Neuron (in vitro differentiated cells): Measurements from ENCODE around the gene PCCA.
"Not testable (repeated sequence)": the region's sequence is repeated elsewhere in the genome, so short reads cannot be mapped to it uniquely, and the experiment has no call there.

ENCODE experiments used
- H2AFZ ChIP-seq: one replicate; pipeline ENCODE4 v1.6.1; 2013; ENCODE audit warnings: low read depth, mild to moderate bottlenecking, inconsistent platforms, low read length, moderate library complexity
- H3K27me3 ChIP-seq: one replicate; pipeline ENCODE4 v1.6.1; 2013; ENCODE audit warnings: low read length; ENCODE audit not compliant: insufficient read depth
- H3K36me3 ChIP-seq: one replicate; pipeline ENCODE4 v1.6.1; 2013; ENCODE audit warnings: low read length; ENCODE audit not compliant: insufficient read depth
- H3K4me1 ChIP-seq: one replicate; pipeline ENCODE4 v1.6.1; 2013; ENCODE audit warnings: low read length; ENCODE audit not compliant: insufficient read depth
- H3K4me3 ChIP-seq: 2 replicates; pipeline ENCODE4 v1.5.1; 2013; ENCODE audit warnings: mild to moderate bottlenecking, low read length, moderate library complexity
- H3K9me3 ChIP-seq: one replicate; pipeline ENCODE4 v1.6.1; 2013; ENCODE audit warnings: low read length

The PCCA gene

GRCh38 chr13:100158569-100158968 lies 69.7 kb downstream of the PCCA start:
- Histone ChIP-seq H3K9me3 (no peaks in the 10 kb centered on the region), H3K4me1 (peaks cover 9% of the 10 kb centered on the region), H3K4me3 (no peak overlapping the region), H3K36me3 (peaks cover 28% of the 10 kb centered on the region), H3K27me3 (no peaks in the 10 kb centered on the region), H2AFZ (no peak overlapping the region)

- H3K9me3 ChIP-seq: no peaks in the 10 kb centered on the region
- no peak overlapping the region for H2AFZ ChIP-seq
- peaks cover 28% of the 10 kb centered on the region for H3K36me3 ChIP-seq
- H3K4me1 ChIP-seq: peaks cover 9% of the 10 kb centered on the region
- H3K27me3 ChIP-seq: no peaks in the 10 kb centered on the region
- H3K4me3 ChIP-seq: no peak overlapping the region
Measured at GRCh38 chr13:100159584-100159983, 70.7 kb downstream of the PCCA start.

GRCh38 chr13:100160450-100160849 lies 71.6 kb downstream of the PCCA start:
- H3K36me3 ChIP-seq: peaks cover 23% of the 10 kb centered on the region
- no peaks in the 10 kb centered on the region for H3K27me3 ChIP-seq
- no peak overlapping the region for H3K4me3 ChIP-seq

GRCh38 chr13:100163375-100163774 lies 74.5 kb downstream of the PCCA start:
- Histone ChIP-seq H2AFZ (no peak overlapping the region), H3K4me3 (no peak overlapping the region)

More at GRCh38 chr13:100160450-100160849, 71.6 kb downstream of the PCCA start:
- Histone ChIP-seq H3K4me1 (peaks cover 9% of the 10 kb centered on the region), H2AFZ (no peak overlapping the region), H3K9me3 (no peaks in the 10 kb centered on the region)

GRCh38 chr13:100173203-100173602 lies 84.3 kb downstream of the PCCA start:
- Histone ChIP-seq H3K4me1 (peaks cover 15% of the 10 kb centered on the region), H3K9me3 (peaks cover 7% of the 10 kb centered on the region), H3K27me3 (no peaks in the 10 kb centered on the region), H3K36me3 (no peaks in the 10 kb centered on the region), H3K4me3 (no peak overlapping the region), H2AFZ (no peak overlapping the region)

More at GRCh38 chr13:100163375-100163774, 74.5 kb downstream of the PCCA start:
- Histone ChIP-seq H3K4me1 (no peaks in the 10 kb centered on the region), H3K27me3 (no peaks in the 10 kb centered on the region), H3K36me3 (peaks cover 5% of the 10 kb centered on the region), H3K9me3 (no peaks in the 10 kb centered on the region)

- not testable (repeated sequence) for H3K36me3 ChIP-seq, H3K27me3 ChIP-seq, H2AFZ ChIP-seq, H3K4me3 ChIP-seq, H3K9me3 ChIP-seq
- H3K4me1 ChIP-seq: peaks cover 15% of the 10 kb centered on the region
Measured at GRCh38 chr13:100174455-100174854, 85.6 kb downstream of the PCCA start.

GRCh38 chr13:100175078-100175802 lies 86.3 kb downstream of the PCCA start:
- H2AFZ ChIP-seq: no peak overlapping the region
- peaks cover 15% of the 10 kb centered on the region for H3K4me1 ChIP-seq
- H3K36me3 ChIP-seq: no peaks in the 10 kb centered on the region
- H3K27me3 ChIP-seq: no peaks in the 10 kb centered on the region
- H3K9me3 ChIP-seq: peaks cover 7% of the 10 kb centered on the region
- H3K4me3 ChIP-seq: no peak overlapping the region

- H3K4me1 ChIP-seq: peaks cover 15% of the 10 kb centered on the region
- H3K9me3 ChIP-seq: peaks cover 7% of the 10 kb centered on the region
- no peak overlapping the region for H3K4me3 ChIP-seq
- no peaks in the 10 kb centered on the region for H3K36me3 ChIP-seq
- no peak overlapping the region for H2AFZ ChIP-seq
- H3K27me3 ChIP-seq: no peaks in the 10 kb centered on the region
Measured at GRCh38 chr13:100175803-100176182, 86.9 kb downstream of the PCCA start.

GRCh38 chr13:100176801-100177400 lies 88.0 kb downstream of the PCCA start:
- Histone ChIP-seq H3K36me3 (no peaks in the 10 kb centered on the region), H3K9me3 (peaks cover 7% of the 10 kb centered on the region), H3K4me3 (no peak overlapping the region), H3K27me3 (no peaks in the 10 kb centered on the region), H3K4me1 (peaks cover 15% of the 10 kb centered on the region), H2AFZ (no peak overlapping the region)

- H3K9me3 ChIP-seq: peaks cover 4% of the 10 kb centered on the region
- no peaks in the 10 kb centered on the region for H3K27me3 ChIP-seq
- H3K4me3 ChIP-seq: no peak overlapping the region
- peaks cover 15% of the 10 kb centered on the region for H3K4me1 ChIP-seq
- H2AFZ ChIP-seq: no peak overlapping the region
- H3K36me3 ChIP-seq: no peaks in the 10 kb centered on the region
Measured at GRCh38 chr13:100178309-100178708, 89.4 kb downstream of the PCCA start.

- Histone ChIP-seq H3K9me3 (no peaks in the 10 kb centered on the region), H3K36me3 (no peaks in the 10 kb centered on the region), H3K27me3 (no peaks in the 10 kb centered on the region), H2AFZ (no peak overlapping the region), H3K4me3 (no peak overlapping the region), H3K4me1 (peaks cover 15% of the 10 kb centered on the region)
Measured at GRCh38 chr13:100179276-100179675, 90.4 kb downstream of the PCCA start.

- Histone ChIP-seq H3K9me3 (no peaks in the 10 kb centered on the region), H3K36me3 (no peaks in the 10 kb centered on the region), H3K4me1 (no peaks in the 10 kb centered on the region)
Measured at GRCh38 chr13:100182900-100183490, 94.1 kb downstream of the PCCA start.

GRCh38 chr13:100184095-100184494 lies 95.2 kb downstream of the PCCA start:
- no peak overlapping the region for H3K4me3 ChIP-seq
- H3K9me3 ChIP-seq: peaks cover under 1% of the 10 kb centered on the region
- no peak overlapping the region for H2AFZ ChIP-seq
- no peaks in the 10 kb centered on the region for H3K4me1 ChIP-seq
- no peaks in the 10 kb centered on the region for H3K36me3 ChIP-seq
- H3K27me3 ChIP-seq: no peaks in the 10 kb centered on the region

More at GRCh38 chr13:100182900-100183490, 94.1 kb downstream of the PCCA start:
- Histone ChIP-seq H2AFZ (no peak overlapping the region), H3K27me3 (no peaks in the 10 kb centered on the region), H3K4me3 (no peak overlapping the region)
